ENCODE data around the gene CREB5.

Gene CREB5

DNA sequence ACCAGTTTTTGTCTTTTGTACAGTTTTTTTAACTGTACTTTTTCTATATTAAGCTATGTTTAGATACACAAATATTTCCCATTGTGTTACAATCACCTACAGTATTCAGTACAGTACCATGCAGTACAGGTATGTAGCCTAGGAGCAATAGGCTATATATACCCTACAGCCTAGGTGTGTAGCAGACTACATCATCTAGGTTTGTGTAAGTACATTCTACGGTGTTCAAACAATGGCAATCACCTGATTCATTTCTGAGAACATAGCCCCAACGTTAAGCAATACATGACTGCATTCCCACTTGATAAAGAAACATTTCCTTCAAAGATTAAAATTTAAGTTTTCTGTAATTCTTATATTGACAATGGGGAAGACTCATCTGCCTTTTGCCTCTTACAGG is 456.4 kb downstream of the CREB5 start:
- peaks cover 4% of the 10 kb centered on the region for H3K4me1 ChIP-seq (ENCODE audit: insufficient read depth, low read length)
- no peak overlapping the region for H3K9ac ChIP-seq (ENCODE audit: low read depth, low read length)
- no peaks in the 10 kb centered on the region for H3K36me3 ChIP-seq (ENCODE audit: insufficient read depth, low read length)
- no peaks in the 10 kb centered on the region for H3K9me3 ChIP-seq (ENCODE audit: control insufficient read depth, insufficient read depth, low read length)

DNA sequence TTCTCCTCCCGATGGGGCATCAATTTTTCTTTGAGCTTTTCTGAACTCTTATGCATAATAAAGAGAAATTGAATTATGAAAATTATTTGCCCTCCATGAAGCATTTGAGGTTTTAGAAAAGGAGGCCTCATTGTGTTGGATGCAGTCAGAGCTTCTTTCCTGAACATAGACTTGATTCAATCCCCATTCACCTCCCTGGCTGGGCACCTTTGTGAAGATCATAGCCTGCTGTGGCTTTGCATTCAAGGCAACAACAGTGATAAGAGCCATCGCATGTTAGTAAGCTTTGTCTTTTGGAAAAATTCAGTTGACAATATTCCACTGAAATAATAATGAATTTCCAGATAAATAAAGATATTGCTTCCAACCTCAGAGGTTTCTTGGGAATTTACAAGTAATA is 458.8 kb downstream of the CREB5 start:
- Histone ChIP-seq H3K9me3 (ENCODE audit: control insufficient read depth, insufficient read depth, low read length) (no peaks in the 10 kb centered on the region), H3K36me3 (ENCODE audit: insufficient read depth, low read length) (no peaks in the 10 kb centered on the region), H3K4me1 (ENCODE audit: insufficient read depth, low read length) (peaks cover under 1% of the 10 kb centered on the region), H3K9ac (ENCODE audit: low read depth, low read length) (no peak overlapping the region)

DNA sequence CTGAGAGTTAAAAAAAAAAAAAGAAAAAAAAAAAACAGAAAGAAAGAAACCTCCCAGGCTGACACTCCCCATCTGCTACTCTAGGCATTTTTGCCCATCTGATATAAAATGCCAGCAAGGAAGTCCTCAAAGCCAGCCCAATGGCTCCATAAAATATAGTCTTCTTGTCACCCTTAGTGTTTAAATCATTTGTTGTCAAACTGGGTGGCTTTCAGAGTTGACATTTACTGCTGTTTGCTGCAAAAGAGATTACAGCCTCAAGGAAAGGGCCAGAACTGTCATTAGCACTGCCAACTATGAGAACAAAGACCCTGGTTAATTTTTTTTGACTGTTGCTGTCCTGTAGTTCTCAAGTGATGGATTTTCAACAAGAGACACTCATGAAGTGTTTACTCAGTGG is 459.3 kb downstream of the CREB5 start:
- no peaks in the 10 kb centered on the region for H3K9me3 ChIP-seq (ENCODE audit: control insufficient read depth, insufficient read depth, low read length)
- H3K36me3 ChIP-seq (ENCODE audit: insufficient read depth, low read length), result no peaks in the 10 kb centered on the region

DNA sequence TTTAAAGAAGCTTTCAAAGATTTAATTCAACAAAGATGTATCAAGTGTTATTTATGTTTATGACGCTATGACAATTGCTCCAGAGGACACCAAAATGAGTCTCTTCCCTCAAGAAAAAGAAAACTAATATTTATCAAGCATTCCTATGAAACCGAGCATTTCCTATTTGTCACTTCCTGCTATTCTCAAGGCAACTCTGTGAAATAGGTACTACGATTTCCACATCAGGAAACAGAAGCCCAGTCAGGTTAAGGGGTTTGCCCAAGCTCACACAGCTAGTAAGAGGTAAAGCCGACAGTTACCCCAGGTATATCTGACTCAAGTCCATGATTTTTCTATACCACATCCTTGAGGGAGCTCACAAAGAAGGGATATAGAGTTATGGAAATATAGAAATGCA is 459.9 kb downstream of the CREB5 start:
- no peaks in the 10 kb centered on the region for H3K36me3 ChIP-seq (ENCODE audit: insufficient read depth, low read length)
- H3K4me1 ChIP-seq (ENCODE audit: insufficient read depth, low read length), result no peaks in the 10 kb centered on the region
- no peak overlapping the region for H3K9ac ChIP-seq (ENCODE audit: low read depth, low read length)
- H3K9me3 ChIP-seq (ENCODE audit: control insufficient read depth, insufficient read depth, low read length), result no peaks in the 10 kb centered on the region

More for the DNA sequence above, 459.3 kb downstream of the CREB5 start:
- no peaks in the 10 kb centered on the region for H3K4me1 ChIP-seq (ENCODE audit: insufficient read depth, low read length)
- H3K9ac ChIP-seq (ENCODE audit: low read depth, low read length), result no peak overlapping the region

DNA sequence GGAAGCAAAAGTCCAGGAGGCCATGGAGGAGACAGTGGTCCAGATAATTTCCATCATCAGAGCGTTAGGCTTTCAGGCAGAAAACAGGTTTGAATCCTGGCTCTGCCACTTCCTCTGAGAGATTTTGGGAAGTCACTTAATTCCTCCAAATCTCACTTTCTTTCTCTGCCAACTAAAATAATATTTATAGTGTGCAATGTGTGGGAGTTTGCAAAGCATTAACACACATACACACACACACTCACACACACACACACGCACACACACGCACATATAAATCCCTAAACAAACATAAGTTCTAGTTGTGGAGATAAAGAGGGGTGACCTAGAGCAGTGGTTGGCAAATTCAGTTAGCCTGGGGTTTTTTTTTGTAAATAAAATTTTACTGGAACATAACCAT is 461.0 kb downstream of the CREB5 start:
- H3K9me3 ChIP-seq (ENCODE audit: control insufficient read depth, insufficient read depth, low read length), result no peaks in the 10 kb centered on the region
- H3K4me1 ChIP-seq (ENCODE audit: insufficient read depth, low read length), result no peaks in the 10 kb centered on the region
- no peaks in the 10 kb centered on the region for H3K36me3 ChIP-seq (ENCODE audit: insufficient read depth, low read length)
- H3K9ac ChIP-seq (ENCODE audit: low read depth, low read length), result no peak overlapping the region

DNA sequence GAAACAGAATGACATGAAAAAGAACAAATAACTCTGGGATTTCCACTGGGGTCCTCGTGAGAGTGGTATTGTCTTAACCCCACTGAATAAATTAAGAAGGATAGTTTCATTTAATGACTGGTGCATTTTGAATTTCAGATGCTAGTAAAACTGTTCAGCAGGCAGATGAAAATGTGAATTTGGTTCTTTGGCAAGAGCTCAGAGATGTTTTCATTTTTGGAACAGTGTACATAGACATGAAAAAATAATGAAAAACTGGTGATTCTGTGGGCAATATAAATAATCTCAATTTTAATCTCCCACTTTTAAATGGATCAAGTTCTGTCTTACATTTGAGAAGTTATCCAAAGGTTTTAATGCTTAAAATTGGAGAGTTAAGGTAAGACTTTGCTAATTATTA is 461.7 kb downstream of the CREB5 start:
- Histone ChIP-seq H3K36me3 (ENCODE audit: insufficient read depth, low read length) (no peaks in the 10 kb centered on the region), H3K9ac (ENCODE audit: low read depth, low read length) (no peak overlapping the region), H3K9me3 (ENCODE audit: control insufficient read depth, insufficient read depth, low read length) (no peaks in the 10 kb centered on the region), H3K4me1 (ENCODE audit: insufficient read depth, low read length) (no peaks in the 10 kb centered on the region)
